K562 (cell line): Measurements from ENCODE around the gene CEP350. TPM values are rescaled to one million over a fixed set of nuclear protein-coding genes. Genes with fewer than 3 reads are reported as not detected.

Source experiments
- ATF3 ChIP-seq, 2 experiments: fragments of 450-650 bp in 1 of 2; sonication (generic) in 1 of 2; formaldehyde crosslinking in 1 of 2; IDR thresholded peaks in 1 of 2; conservative IDR thresholded peaks in 1 of 2; 2 replicates each; pipeline versions ENCODE4 v1.6.1 to v1.8.1; 2016 to 2023; ENCODE audit warnings: mild to moderate bottlenecking in 2 of 2, moderate library complexity in 2 of 2, inconsistent platforms in 1 of 2, missing genetic modification reagents in 1 of 2
- CTBP1 ChIP-seq: fragments of 450-650 bp; IDR thresholded peaks from 2 replicates; pipeline ENCODE4 v1.6.1; 2016; ENCODE audit warnings: borderline replicate concordance
- HIVEP1 ChIP-seq: fragments of 250-450 bp; sonication (Bioruptor Pico); IDR thresholded peaks from 2 replicates; pipeline ENCODE4 v1.4.0; 2020; ENCODE audit warnings: mild to moderate bottlenecking
- LEF1 ChIP-seq: fragments of 450-650 bp; IDR thresholded peaks from 2 replicates; pipeline ENCODE4 v1.6.1; 2016; ENCODE audit warnings: mild to moderate bottlenecking
- NR1H2 ChIP-seq: sonication (generic); formaldehyde crosslinking; IDR thresholded peaks from 2 replicates; pipeline ENCODE4 v1.4.0; 2020; ENCODE audit warnings: mild to moderate bottlenecking, missing genetic modification reagents
- NUFIP1 ChIP-seq: fragments of 450-650 bp; IDR thresholded peaks from 2 replicates; pipeline ENCODE4 v1.6.1; 2018; ENCODE audit not compliant: partially characterized antibody
- POLR2AphosphoS2 ChIP-seq: IDR thresholded peaks from 2 replicates; pipeline ENCODE4 v1.6.1; 2012; ENCODE audit warnings: low read length, improper control_type of control experiment
- SP1 ChIP-seq: sonication (generic); formaldehyde crosslinking; IDR thresholded peaks from 2 replicates; pipeline ENCODE4 v1.8.1; 2022; ENCODE audit warnings: mild to moderate bottlenecking, missing genetic modification reagents
- TRIM24 ChIP-seq, 2 experiments: fragments of 450-650 bp; IDR thresholded peaks; 2 replicates each; pipeline ENCODE4 v1.6.1; 2016
- U2AF1 ChIP-seq: fragments of 200-400 bp; formaldehyde crosslinking; optimal IDR thresholded peaks from 2 replicates; pipeline ENCODE3; 2017; ENCODE audit warnings: mild to moderate bottlenecking, low read depth, low read length, moderate library complexity
- ZBTB40 ChIP-seq, 2 experiments: fragments of 450-650 bp in 1 of 2; sonication (generic) in 1 of 2; formaldehyde crosslinking in 1 of 2; IDR thresholded peaks; 2 replicates each; pipeline versions ENCODE4 v1.7.1 to v1.9.0; 2016 to 2022; ENCODE audit warnings: inconsistent platforms in 1 of 2, mild to moderate bottlenecking in 1 of 2, missing genetic modification reagents in 1 of 2
- ZKSCAN8 ChIP-seq: fragments of 200-800 bp; sonication (Bioruptor generic); IDR thresholded peaks from 2 replicates; pipeline ENCODE4 v1.6.1; 2016; ENCODE audit warnings: missing genetic modification characterization, missing compliant biosample characterization
- ZMIZ1 ChIP-seq, 2 experiments: fragments of 150-350 bp in 1 of 2; IDR thresholded peaks; 2 replicates each; pipeline ENCODE4 v1.6.1; 2012 to 2016; ENCODE audit warnings: low read depth in 2 of 2, low read length in 2 of 2, mild to moderate bottlenecking in 1 of 2, moderate library complexity in 1 of 2
- ZNF584 ChIP-seq: fragments of 200-800 bp; sonication (Bioruptor generic); IDR thresholded peaks from 2 replicates; pipeline ENCODE4 v1.6.1; 2016; ENCODE audit warnings: low read depth, mild to moderate bottlenecking, missing genetic modification characterization, missing compliant biosample characterization
- ZNF75A ChIP-seq: fragments of 450-650 bp; formaldehyde crosslinking; IDR thresholded peaks from 2 replicates; pipeline ENCODE4 v1.4.0; 2020; ENCODE audit warnings: mild to moderate bottlenecking
- polyA plus RNA-seq, 8 experiments: library from polyadenylated mRNA; depleted of rRNA in 4 of 8; stranded (reverse) in 5 of 8; unstranded in 3 of 8; fragments of >200 nt; fragmentation: Nextera tagmentation in 2 of 8; fragmentation: Illumina TruSeq in 1 of 8; extraction: Ambion mirVana in 2 of 8; extraction: Trizol in 1 of 8; gene quantifications; 2 replicates each; pipeline versions ENCODE4 v1.2.1 to v1.2.3, GENCODE V29; 2011 to 2014; ENCODE audit warnings: inconsistent platforms in 1 of 8, missing spikeins in 1 of 8
- total RNA-seq, 7 experiments: library from RNA; depleted of rRNA in 6 of 7; stranded (reverse); fragments of >200 nt in 6 of 7; fragmentation: Illumina TruSeq in 2 of 7; extraction: Trizol in 2 of 7; gene quantifications; 2 replicates each; pipeline versions ENCODE4 v1.2.1 to v1.2.3, GENCODE V29; 2011 to 2021; ENCODE audit warnings: low replicate concordance in 1 of 7

Gene CEP350
- total and polyA plus RNA-seq, 9 of the 15 experiments (the other 6 are each of a cell fraction or from before 2014, with no cell fraction given) = 8.3 to 64.3 (median 28.0) TPM

- no peak for TF ChIP-seq ZMIZ1 (IDR thresholded peaks at IDR 0.05; ENCODE audit: low read depth in 2 of 2, low read length in 2 of 2)
- TF ChIP-seq POLR2AphosphoS2 = no peak
- TF ChIP-seq U2AF1 = no peak
- TF ChIP-seq NR1H2 (CRISPR knock-in tag) = no peak
- no peak for TF ChIP-seq ZNF75A (CRISPR knock-in tag)
- TF ChIP-seq ATF3 (IDR thresholded peaks at IDR 0.05) = peak; percentile 54
- TF ChIP-seq ATF3 (CRISPR knock-in tag; conservative IDR thresholded peaks at IDR 0.05) = no peak; the same call in 1 of the 2 replicates
- TF ChIP-seq CTBP1 = no peak
- no peak for TF ChIP-seq HIVEP1 (CRISPR knock-in tag)
- 0 out of 2 replicates have a peak, but pooled peaks have one; percentile 2 for TF ChIP-seq ZKSCAN8 (CRISPR knock-in tag)
- TF ChIP-seq ZBTB40 (IDR thresholded peaks at IDR 0.05) = no peak; the same call in none of the 2 replicates
- peak; percentile 54 for TF ChIP-seq ZBTB40 (CRISPR knock-in tag; IDR thresholded peaks at IDR 0.05)
- TF ChIP-seq NUFIP1 = no peak
- no peak for TF ChIP-seq ZNF584 (CRISPR knock-in tag)
- TF ChIP-seq LEF1 = peak; percentile 60; the same call in 1 of the 2 replicates
- TF ChIP-seq SP1 = no peak
- no peak for TF ChIP-seq TRIM24 (IDR thresholded peaks at IDR 0.05)
Observed at GRCh38 chr1:179953974-179954492, 577 bp upstream of the CEP350 start (continued).
